Measurements from ENCODE around the gene NUDT14.

Gene NUDT14

DNA sequence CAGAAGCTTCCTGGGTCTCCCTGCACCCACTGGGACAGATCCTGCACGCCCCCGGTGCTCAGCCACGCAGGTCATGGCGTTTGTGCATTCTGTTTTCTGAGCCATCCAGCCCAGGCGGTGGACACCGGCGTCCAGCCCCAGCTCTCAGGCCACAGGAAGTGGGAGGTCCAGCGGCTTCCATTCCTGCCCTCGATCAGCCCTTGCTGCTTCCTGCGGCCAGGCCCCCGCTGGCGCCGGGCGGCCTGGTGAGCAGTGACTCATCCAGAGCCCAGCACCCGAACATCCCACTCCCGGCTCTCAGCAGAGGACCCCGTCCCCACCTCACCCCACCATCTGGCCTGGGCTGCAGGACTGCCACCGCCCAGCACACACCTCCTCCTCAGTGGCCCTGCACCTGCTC is 18.0 kb upstream of the NUDT14 start:
- ATAC-seq: no peak

GRCh38 chr14:105198588-105198987 is 17.5 kb upstream of the NUDT14 start:
- no peak for ATAC-seq
- DNase-seq: no peak

More for the DNA sequence above, 18.0 kb upstream of the NUDT14 start:
- no peak for DNase-seq

DNA sequence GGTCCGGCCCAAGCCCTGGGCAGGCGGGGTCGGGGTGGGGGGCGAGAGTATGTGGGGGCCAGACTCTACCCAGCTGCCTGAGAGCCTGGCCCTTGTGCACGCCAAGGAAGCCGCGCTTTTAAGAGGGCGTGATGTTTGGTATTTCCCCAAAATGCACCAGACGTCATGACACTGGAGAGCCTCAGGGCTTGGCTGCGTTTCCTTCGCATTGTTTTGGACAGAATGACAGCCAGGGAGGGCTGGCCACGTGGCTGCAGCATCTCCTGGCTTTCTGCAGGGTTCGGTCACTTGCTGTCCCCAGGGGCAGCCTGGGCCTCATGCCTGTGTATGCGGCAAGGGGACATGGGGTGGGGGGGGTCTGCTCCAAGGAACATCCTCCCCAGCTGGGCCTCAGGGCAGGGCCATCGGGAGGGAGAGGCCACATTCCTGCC is 16.1 kb upstream of the NUDT14 start:
- DNase-seq: no peak
- ATAC-seq: peak; percentile 19

GRCh38 chr14:105196265-105196960 is 15.3 kb upstream of the NUDT14 start:
- no peak for ATAC-seq
- no peak for DNase-seq

GRCh38 chr14:105195522-105196264 is 14.6 kb upstream of the NUDT14 start:
- no peak for DNase-seq
- no peak for ATAC-seq

GRCh38 chr14:105195051-105195450 is 13.9 kb upstream of the NUDT14 start:
- ATAC-seq (no peak), DNase-seq (no peak)

DNA sequence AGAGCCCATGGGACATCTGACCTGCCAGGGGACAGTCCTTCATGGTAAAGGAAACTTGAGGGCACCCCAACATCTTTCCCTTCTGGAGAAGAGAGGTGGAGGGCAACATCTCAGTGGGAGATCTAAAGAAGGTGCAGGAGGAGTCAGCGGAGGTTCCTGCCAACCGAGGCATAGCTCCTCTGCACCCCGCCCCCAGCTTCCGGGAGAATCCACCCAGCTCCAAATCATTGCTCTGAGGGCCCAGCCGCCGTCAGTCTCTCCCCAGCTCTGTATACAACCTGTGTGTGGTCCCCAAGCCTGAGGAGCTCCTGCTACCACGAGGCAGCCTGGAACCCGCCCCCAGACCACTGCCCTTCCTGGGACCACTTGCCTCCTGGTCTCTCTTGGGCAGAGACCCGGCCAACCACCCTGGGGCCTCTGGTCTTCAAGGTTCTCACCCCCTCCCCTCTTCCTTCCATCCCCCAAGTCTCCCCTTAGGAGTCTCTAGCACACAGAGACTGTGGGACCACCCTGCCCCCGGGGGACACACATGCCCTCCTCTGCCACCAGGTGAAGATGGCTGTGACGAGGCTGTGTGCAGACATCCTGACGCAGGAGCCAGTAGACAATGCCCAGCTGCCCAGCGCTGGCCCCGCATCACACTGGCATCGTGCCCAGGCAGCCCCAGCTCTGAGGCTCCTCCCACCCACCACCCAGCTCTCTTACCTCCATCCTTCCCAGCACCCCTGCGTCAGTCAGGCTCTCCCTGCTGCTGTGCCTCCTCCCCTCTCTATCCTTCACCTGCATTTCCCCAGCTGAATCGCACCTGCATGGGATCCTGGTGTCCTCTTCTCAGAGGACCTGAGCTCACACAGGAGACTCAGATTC is 13.0 kb upstream of the NUDT14 start:
- DNase-seq: peak; percentile 52
- ATAC-seq: no peak

- DNase-seq: peak; percentile 47
- ATAC-seq: peak; percentile 41
These were observed 12.0 kb upstream of the NUDT14 start for GRCh38 chr14:105192866-105193731.

DNA sequence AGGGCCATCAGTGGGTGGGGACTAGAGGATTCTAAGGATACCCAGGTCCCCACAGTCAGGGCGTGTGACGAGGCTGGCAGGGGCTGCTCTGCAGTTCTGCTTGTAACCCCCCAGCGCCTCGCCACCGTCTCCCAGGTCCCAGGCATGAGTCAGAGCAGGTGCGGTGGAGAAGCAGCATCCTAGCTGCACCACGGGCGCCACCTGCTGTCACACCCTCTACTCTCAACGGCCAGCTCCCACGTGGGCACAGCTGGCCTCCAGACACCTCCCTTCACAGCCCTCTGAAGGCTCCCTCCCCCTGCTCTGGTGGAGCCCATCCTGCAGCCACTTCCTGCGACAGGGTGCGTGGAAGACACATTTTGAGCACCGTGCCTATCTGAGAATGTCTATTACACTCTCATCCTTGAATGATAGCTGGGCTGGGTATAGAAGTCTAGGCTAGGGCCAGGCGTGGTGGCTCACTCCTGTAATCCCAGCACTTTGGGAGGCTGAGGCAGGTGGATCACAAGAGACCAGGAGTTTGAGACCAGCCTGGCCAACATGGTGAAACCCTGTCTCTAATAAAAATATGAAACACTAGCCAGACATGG is 6.9 kb upstream of the NUDT14 start:
- ATAC-seq: peak; percentile 2
- no peak for DNase-seq

GRCh38 chr14:105187116-105187515 is 6.0 kb upstream of the NUDT14 start:
- DNase-seq: no peak
- ATAC-seq: no peak

GRCh38 chr14:105185973-105186372 is 4.9 kb upstream of the NUDT14 start:
- DNase-seq: no peak
- no peak for ATAC-seq

DNA sequence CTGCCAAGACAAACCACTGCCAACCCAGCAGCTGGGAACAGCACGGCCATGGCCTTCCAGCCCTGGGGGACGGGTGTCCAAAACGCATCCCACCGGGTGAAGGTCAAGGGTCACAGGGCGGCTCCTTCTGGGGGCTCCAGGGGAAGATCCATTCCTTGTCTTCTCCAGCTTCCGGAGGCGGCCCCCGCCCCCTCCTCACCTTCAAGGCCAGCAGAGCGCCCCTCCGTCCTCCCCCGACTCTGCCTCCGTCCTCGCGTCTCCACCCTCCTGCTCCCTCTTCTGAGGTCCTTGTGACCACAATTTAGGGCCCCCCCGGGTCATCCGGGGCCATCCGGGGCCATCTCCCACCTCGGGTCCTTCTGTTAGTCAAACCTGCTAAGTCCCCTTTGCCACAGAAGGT is 3.9 kb upstream of the NUDT14 start:
- no peak for ATAC-seq
- DNase-seq: no peak

DNA sequence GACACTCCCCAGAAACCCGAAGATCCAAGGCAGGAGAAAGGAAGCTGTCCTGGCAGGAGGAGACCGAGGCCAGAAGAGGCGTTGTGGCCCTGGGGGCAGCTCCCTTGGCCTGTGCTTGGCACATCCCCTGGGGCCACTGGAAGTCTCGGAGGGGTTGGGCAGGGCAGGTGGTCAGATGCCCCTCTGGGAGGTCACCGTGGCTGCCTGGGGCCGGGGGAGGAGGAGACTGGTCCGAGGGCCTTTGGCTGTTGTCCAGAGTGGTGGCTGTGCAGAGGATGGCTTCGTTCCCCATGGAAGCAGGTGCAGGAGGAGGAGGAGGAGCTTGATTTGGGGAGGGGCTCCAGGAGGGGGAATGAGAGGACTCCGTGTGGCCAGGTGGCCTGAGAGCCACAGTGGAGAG is 3.3 kb upstream of the NUDT14 start:
- ATAC-seq: no peak
- no peak for DNase-seq

DNA sequence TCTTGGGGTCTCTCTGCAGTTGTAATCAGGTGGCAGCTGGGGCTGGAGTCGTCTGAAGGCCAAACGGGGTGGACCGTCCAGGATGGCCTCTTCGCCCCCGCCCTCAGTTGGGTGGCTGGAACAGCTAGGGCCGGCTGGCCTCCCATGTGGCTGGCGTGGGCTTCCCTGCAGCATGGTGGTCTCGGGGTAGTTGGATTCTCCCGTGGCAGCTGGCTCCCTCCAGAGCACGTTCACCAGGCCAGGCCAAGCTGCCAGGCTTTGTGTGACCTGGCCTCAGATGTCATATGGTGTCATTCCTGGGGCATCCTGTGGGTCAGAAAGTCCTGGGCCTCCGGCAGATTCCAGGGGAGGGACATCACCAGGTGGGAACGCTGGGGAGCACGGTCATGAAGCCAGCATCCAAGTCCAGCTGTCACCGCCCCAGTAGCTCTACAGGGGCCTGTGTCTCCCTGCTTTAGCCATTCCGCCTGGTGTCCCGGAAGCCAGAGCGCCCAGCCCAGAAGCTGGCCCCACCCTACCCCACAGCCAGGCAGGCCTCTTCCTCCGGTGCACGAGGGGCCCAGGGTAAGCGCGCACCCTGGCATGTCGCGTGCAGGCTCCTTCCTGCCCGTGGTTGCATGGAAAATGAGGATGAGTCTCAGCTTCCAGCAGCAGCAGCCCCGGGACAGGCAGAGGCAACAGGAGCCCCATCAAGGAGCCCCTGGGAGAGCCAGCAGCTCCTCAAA is 1.3 kb upstream of the NUDT14 start:
- ATAC-seq: no peak

GRCh38 chr14:105181549-105182295 is 610 bp upstream of the NUDT14 start:
- DNase-seq (no peak), ATAC-seq (no peak)

More for the DNA sequence above, 1.3 kb upstream of the NUDT14 start:
- DNase-seq: no peak

DNA sequence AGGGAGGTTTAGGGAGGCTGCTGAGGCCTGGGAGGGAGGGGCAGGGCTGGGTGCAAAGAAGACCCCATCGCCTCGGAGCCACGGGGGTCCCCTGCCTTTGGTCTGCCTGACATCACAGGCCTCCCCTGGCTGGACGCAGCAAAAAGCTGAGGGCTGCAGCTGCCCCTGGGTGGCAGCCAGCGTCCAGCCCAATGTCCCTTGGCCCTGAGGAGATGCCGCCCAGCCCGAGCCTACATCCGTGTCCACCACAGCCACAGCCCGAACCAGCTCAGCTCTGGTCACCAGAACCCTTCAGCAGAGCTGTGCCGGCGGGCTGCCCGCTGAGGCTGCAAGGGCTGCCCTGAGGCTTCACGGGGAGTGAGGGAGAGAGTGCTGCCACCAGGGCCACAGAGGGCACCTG is 1.9 kb downstream of the NUDT14 start:
- ATAC-seq (no peak), DNase-seq (no peak)

DNA sequence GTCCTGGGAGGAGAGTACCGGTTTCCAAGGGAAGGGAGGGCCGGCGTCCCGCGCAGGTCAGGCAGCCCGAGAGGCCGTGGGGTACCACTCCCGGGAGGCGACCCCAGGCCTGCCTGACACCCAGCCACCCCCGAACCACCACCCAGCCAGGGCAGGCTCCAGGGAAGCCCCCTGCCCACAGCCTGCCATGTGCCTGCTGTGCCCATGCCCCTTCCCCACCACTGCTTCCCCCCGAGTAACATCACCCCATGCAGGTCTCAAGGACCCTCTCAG is 2.3 kb downstream of the NUDT14 start:
- ATAC-seq (no peak), DNase-seq (no peak)

DNA sequence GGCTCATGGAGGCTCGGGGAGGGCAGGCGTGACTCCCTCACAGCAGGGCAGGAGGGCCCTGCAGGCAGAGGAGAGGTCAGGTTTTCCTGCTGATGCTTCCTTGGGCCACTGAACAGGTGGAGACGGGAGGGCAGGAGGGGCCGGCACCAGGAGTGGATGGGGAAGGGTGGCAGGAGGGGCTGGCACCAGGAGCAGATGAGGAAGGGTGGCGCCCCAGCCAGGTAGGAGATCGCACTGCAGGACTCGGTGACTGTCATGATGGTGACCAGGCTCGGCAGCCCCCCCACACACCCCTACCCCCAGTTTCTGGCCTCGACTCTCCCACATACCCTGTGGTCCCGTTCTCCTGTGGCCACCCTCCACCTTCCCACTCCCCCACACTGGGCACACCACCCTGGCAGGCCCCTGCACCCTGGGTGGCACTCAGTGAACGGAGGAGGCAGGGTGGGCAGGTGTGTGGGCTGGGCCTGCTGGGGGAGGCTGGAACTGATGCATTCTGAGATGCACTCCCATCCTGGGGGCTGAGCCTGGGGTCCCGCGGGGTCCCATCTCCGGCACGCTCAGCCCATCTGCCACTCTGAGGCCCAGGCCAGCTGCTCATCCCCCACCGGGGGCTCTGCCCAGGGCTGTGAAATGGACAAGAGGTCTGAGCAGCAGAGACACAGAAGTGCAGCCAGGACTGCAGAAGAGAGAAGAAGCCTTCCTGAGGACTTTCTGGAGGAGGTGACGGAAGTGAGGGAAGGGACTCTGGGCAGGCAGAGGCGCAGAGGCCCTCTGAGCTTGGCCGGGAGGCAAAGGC is 2.8 kb downstream of the NUDT14 start:
- DNase-seq: no peak

DNA sequence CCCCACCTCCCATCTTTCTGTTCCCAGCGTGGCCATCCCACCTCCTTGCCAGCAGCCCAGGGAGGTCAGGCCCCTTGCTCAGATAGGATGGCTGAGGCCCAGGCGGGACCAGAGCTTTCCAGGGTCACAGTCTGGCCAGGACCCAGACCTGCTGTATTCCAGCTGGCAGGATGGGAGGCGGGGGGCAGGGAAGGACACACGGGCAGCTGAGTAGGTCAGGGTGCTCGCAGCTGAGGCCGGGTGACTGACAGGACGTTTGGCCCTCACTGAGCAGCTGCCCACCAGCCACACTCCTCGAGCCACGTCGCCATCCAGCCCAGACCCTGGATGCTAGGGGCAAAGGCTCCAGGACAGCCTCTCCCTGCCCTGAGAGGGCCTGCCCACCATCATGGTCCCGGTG is 4.0 kb downstream of the NUDT14 start:
- ATAC-seq (no peak), DNase-seq (no peak)

More for the DNA sequence above, 2.8 kb downstream of the NUDT14 start:
- ATAC-seq: no peak
